A549 (cell line): ENCODE data around the gene TSPAN5.

Experiments used
- CHD4 ChIP-seq: fragments of 200-600 bp; sonication (generic); IDR thresholded peaks from 2 replicates; pipeline ENCODE4 v1.6.1; 2016; ENCODE audit warnings: antibody characterized with exemption, mild to moderate bottlenecking, borderline replicate concordance
- ELK1 ChIP-seq: fragments of 150-350 bp; IDR thresholded peaks from 2 replicates; pipeline ENCODE4 v1.6.1; 2014; ENCODE audit warnings: low read depth, mild to moderate bottlenecking, low read length
- EP300 ChIP-seq, 2 experiments: fragments of >200 bp; sonication (Bioruptor Twin); formaldehyde crosslinking; IDR thresholded peaks; 2 replicates in 1 of 2; 3 replicates in 1 of 2; pipeline ENCODE4 v1.6.1; 2016 to 2017
- MAX ChIP-seq: IDR thresholded peaks from 2 replicates; pipeline ENCODE4 v1.6.1; 2012
- MAZ ChIP-seq: fragments of 150-350 bp; IDR thresholded peaks from 2 replicates; pipeline ENCODE4 v1.6.1; 2014; ENCODE audit warnings: antibody characterized with exemption, low read depth, low read length, borderline replicate concordance
- POLR2A ChIP-seq: IDR thresholded peaks from 2 replicates; pipeline ENCODE4 v1.6.1; 2012; ENCODE audit warnings: mild to moderate bottlenecking, low read length
- RAD21 ChIP-seq, 2 experiments: fragments of >200 bp in 1 of 2; sonication (Bioruptor Twin) in 1 of 2; formaldehyde crosslinking in 1 of 2; IDR thresholded peaks in 1 of 2; conservative IDR thresholded peaks in 1 of 2; 2 replicates in 1 of 2; 3 replicates in 1 of 2; pipeline ENCODE4 v1.6.1; 2012 to 2018; ENCODE audit warnings: inconsistent platforms in 1 of 2
- RFX5 ChIP-seq: fragments of 450-650 bp; IDR thresholded peaks from 2 replicates; pipeline ENCODE4 v1.7.1; 2014; ENCODE audit warnings: antibody characterized with exemption, mild to moderate bottlenecking, moderate library complexity
- SMC3 ChIP-seq: fragments of >200 bp; sonication (Bioruptor Twin); formaldehyde crosslinking; IDR thresholded peaks from 3 replicates; pipeline ENCODE4 v1.6.1; 2018; ENCODE audit warnings: inconsistent platforms
- TF ChIP-seq, protein P1 (sequence below): fragments of >200 bp; sonication (Bioruptor Twin); formaldehyde crosslinking; IDR thresholded peaks from 3 replicates; pipeline ENCODE4 v1.5.1; 2016

DNA sequence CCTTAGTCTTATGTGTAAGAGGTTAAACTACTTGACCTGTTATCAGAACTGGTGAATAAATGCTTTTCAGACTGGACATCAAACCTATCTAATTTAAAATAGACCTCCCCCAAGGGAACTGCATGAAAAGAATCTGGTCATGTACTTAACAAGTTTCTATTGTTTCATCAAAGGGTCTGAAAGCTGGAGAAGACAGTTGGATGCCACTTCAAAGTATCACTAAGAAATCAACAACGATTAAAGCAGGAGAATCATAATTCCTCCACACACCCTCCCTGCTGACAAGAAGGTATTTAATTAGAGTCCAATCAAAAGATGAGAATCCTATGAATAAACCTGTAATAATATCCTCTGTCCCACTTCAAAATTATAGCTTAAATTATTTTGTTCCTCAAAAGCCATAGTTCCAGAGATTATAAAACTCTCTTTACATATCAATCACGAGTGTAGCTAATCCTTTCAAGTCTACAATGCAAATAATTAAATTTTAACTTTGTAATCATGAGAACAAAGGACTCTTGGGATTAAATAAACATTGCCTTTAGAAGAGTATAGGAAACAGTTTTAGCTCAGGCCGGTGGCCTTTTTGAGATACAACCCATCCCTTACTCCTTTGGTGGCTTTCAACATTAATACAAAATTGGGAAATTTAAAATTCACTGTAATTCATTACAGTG is 35.1 kb downstream of the TSPAN5 start:
- TF ChIP-seq RAD21 (conservative IDR thresholded peaks at IDR 0.05 in 1 of 2, IDR thresholded peaks at IDR 0.05 in 1 of 2) = no peak
- TF ChIP-seq MAZ = no peak
- TF ChIP-seq, protein P1, sequence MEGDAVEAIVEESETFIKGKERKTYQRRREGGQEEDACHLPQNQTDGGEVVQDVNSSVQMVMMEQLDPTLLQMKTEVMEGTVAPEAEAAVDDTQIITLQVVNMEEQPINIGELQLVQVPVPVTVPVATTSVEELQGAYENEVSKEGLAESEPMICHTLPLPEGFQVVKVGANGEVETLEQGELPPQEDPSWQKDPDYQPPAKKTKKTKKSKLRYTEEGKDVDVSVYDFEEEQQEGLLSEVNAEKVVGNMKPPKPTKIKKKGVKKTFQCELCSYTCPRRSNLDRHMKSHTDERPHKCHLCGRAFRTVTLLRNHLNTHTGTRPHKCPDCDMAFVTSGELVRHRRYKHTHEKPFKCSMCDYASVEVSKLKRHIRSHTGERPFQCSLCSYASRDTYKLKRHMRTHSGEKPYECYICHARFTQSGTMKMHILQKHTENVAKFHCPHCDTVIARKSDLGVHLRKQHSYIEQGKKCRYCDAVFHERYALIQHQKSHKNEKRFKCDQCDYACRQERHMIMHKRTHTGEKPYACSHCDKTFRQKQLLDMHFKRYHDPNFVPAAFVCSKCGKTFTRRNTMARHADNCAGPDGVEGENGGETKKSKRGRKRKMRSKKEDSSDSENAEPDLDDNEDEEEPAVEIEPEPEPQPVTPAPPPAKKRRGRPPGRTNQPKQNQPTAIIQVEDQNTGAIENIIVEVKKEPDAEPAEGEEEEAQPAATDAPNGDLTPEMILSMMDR = no peak
- no peak for TF ChIP-seq MAX
- TF ChIP-seq SMC3 = no peak
- TF ChIP-seq POLR2A = no peak
- TF ChIP-seq EP300 (IDR thresholded peaks at IDR 0.05) = no peak
- no peak for TF ChIP-seq CHD4
- no peak for TF ChIP-seq RFX5
- TF ChIP-seq ELK1 = no peak
